RWPE1 (cell line): ENCODE results near the gene MAPK8.

ENCODE experiments used
- CTCF ChIA-PET: fragments of 350-600 bp; sonication (Branson Sonifier 250); formaldehyde crosslinking; extraction: SDS; loops from one replicate; lab custom pipeline; 2021; lab: Yijun Ruan, JAX
- POLR2A ChIA-PET: fragments of 400-600 bp; formaldehyde crosslinking; extraction: SDS; loops from one replicate; lab custom pipeline; 2020; ENCODE audit warnings: antibody characterized with exemption; ENCODE audit not compliant: low non-redundant PET; lab: Yijun Ruan, JAX
- DNase-seq: peaks from one replicate; pipeline ENCODE4 v3.0.0; 2012; ENCODE audit warnings: low spot score
- H3K27ac ChIP-seq: fragments of 450-650 bp; 2 replicates; pipeline ENCODE4 v1.5.1; 2017
- CTCF ChIP-seq: fragments of 450-650 bp; conservative IDR thresholded peaks from 2 replicates; pipeline ENCODE4 v1.5.1; 2017; ENCODE audit warnings: low read depth, mild to moderate bottlenecking

The MAPK8 gene

GRCh38 chr10:48477616-48478015 lies 171.1 kb downstream of the MAPK8 start:
- no peak for TF ChIP-seq CTCF
- H3K27ac ChIP-seq: no peak overlapping the region
- CTCF ChIA-PET: no interaction called here

GRCh38 chr10:48478469-48478868 lies 172.0 kb downstream of the MAPK8 start:
- no peak for TF ChIP-seq CTCF
- H3K27ac ChIP-seq: no peak overlapping the region
- no peak for DNase-seq
- POLR2A ChIA-PET: no interaction called here
- CTCF ChIA-PET: no interaction called here

More at GRCh38 chr10:48477616-48478015, 171.1 kb downstream of the MAPK8 start:
- no peak for DNase-seq
- POLR2A ChIA-PET: no interaction called here

- H3K27ac ChIP-seq: no peak overlapping the region
- POLR2A ChIA-PET: no interaction called here
- CTCF ChIA-PET: no interaction called here
- TF ChIP-seq CTCF: no peak
- no peak for DNase-seq
These were observed 172.7 kb downstream of the MAPK8 start for GRCh38 chr10:48478980-48479811.

- ChIA-PET CTCF (interaction anchor here (0.7 kb wide), 1 partner anchor 31 kb away, joined by 3 read pairs; no protein-coding TSS in a partner anchor), POLR2A (no interaction called here)
- no peak for DNase-seq
- no peak for TF ChIP-seq CTCF
- H3K27ac ChIP-seq: no peak overlapping the region
These were observed 174.2 kb downstream of the MAPK8 start for GRCh38 chr10:48480397-48481374.

GRCh38 chr10:48481385-48481784 lies 174.9 kb downstream of the MAPK8 start:
- ChIA-PET CTCF (interaction anchor here (0.7 kb wide), 1 partner anchor 32 kb away, joined by 3 read pairs; no protein-coding TSS in a partner anchor), POLR2A (no interaction called here)
- DNase-seq: no peak

More at GRCh38 chr10:48481385-48481784, 174.9 kb downstream of the MAPK8 start:
- TF ChIP-seq CTCF: no peak
- H3K27ac ChIP-seq: no peak overlapping the region
